GM12874 (cell line): Measurements from ENCODE around the gene NEURL1B.

ENCODE experiments used
- TF ChIP-seq, protein P1 (sequence below): IDR thresholded peaks from 2 replicates; pipeline ENCODE4 v1.5.1; 2011; ENCODE audit warnings: low read depth, mild to moderate bottlenecking, control low read depth, low read length, moderate library complexity; ENCODE audit not compliant: insufficient read depth

Gene NEURL1B

GRCh38 chr5:172736508-172737135, 95.6 kb downstream of the NEURL1B start:
- TF ChIP-seq, protein P1, sequence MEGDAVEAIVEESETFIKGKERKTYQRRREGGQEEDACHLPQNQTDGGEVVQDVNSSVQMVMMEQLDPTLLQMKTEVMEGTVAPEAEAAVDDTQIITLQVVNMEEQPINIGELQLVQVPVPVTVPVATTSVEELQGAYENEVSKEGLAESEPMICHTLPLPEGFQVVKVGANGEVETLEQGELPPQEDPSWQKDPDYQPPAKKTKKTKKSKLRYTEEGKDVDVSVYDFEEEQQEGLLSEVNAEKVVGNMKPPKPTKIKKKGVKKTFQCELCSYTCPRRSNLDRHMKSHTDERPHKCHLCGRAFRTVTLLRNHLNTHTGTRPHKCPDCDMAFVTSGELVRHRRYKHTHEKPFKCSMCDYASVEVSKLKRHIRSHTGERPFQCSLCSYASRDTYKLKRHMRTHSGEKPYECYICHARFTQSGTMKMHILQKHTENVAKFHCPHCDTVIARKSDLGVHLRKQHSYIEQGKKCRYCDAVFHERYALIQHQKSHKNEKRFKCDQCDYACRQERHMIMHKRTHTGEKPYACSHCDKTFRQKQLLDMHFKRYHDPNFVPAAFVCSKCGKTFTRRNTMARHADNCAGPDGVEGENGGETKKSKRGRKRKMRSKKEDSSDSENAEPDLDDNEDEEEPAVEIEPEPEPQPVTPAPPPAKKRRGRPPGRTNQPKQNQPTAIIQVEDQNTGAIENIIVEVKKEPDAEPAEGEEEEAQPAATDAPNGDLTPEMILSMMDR = no peak

DNA sequence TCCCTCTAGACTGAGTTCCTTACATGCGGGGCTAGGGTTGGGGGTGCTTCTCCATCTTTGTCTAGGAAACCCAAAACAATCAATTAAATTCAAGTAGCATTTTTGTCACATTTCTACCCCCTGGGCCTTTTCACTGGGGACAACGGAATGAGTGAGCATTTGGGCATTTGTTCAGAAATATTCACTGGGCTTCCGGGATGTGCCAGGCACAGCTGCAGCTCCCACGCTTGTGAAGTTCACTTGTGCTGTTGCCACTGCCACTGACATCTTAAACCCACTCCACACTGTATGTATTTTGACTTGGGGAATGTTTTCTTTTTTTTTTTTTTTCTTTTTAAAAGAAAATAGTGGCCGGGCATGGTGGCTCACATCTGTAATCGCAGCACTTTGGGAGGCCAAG, 98.3 kb downstream of the NEURL1B start:
- TF ChIP-seq, protein P1 = no peak

DNA sequence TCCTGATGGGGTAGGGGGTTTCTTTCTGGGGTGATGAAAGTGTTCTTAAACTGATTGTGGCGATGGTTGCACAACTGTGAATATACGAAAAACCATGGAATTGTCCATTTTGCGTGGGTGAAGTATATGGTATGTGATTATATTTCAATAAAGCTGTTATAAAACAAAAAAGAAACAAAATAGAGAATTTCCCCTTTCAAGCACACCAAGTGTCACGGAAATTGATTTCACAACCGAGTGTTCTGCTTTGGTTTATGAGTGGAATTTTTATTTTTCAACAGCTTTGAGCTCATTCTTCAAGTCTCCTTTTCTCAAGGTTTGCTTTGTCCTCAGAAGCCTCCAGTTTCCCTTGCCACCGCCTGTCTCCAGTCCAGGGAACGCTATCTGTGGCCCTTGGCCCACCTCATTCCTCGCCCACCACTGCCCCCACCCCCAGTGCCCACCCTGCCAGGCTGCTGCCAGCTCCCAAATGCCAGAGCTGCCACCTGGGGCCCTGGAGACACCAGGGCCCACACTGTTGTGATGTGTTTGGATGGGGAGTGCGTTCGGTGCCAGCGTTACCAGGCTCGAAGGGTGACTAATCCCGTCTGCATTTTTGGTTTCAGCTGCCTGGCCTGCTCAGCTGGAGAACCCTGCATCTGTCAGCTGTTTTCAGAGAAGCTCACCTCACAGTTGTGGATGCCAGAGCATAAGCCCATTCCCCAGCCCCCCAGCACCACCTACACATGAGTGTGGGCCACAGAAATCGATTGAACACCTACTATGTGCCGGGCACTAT, 99.6 kb downstream of the NEURL1B start:
- TF ChIP-seq, protein P1 = no peak
